Tibial artery (tissue), 4 donors: ENCODE data around the gene DCAF8.

ENCODE experiments used
- DNase-seq, 2 donors: peaks; one replicate each; pipeline ENCODE4 v3.0.0-alpha.2; 2019
- H3K27ac ChIP-seq, 2 donors: fragments of 200-600 bp; sonication (generic) in 1 of 2; 1 replicate in 1 of 2; 2 replicates in 1 of 2; pipeline ENCODE4 v1.5.1; 2018 to 2019; ENCODE audit warnings: mild to moderate bottlenecking in 1 of 2
- H3K27me3 ChIP-seq, 2 donors: fragments of 200-600 bp; sonication (generic) in 1 of 2; one replicate each; pipeline versions ENCODE4 v1.5.1 to v1.6.0; 2016 to 2019
- H3K36me3 ChIP-seq, 3 donors: fragments of 200-600 bp; sonication (generic) in 2 of 3; one replicate each; pipeline ENCODE4 v1.5.1; 2016 to 2019; ENCODE audit warnings: mild to moderate bottlenecking in 2 of 3
- H3K4me1 ChIP-seq, 4 donors: fragments of 200-600 bp; sonication (generic) in 2 of 4; 1 replicate in 3 of 4; 2 replicates in 1 of 4; pipeline ENCODE4 v1.5.1; 2016 to 2019
- H3K4me3 ChIP-seq, 2 donors: fragments of 200-600 bp; sonication (generic) in 1 of 2; 1 replicate in 1 of 2; 2 replicates in 1 of 2; pipeline ENCODE4 v1.5.1; 2018 to 2019; ENCODE audit warnings: mild to moderate bottlenecking in 2 of 2
- H3K9me3 ChIP-seq, 3 donors: fragments of 200-600 bp; sonication (generic) in 1 of 3; one replicate each; pipeline ENCODE4 v1.5.1; 2016 to 2019
- CTCF ChIP-seq, 2 experiments: fragments of 200-600 bp in 1 of 2; fragments of 450-650 bp in 1 of 2; IDR thresholded peaks; one replicate each; pipeline ENCODE4 v1.5.1; 2017 to 2019; ENCODE audit warnings: antibody characterized with exemption in 2 of 2, mild to moderate bottlenecking in 1 of 2, moderate library complexity in 1 of 2
- intact Hi-C: fragments of 100-400 bp; cut with DNase I; formaldehyde crosslinking; loops from one replicate; pipeline ENCODE4 v1.15.0; 2023; ENCODE audit warnings: low total_unique reads

The DCAF8 gene

GRCh38 chr1:160243767-160244166 is 18.6 kb downstream of the DCAF8 start:
- no peak overlapping the region for H3K4me3 ChIP-seq
- intact Hi-C loops = no loop called here
- H3K27me3 ChIP-seq = no peaks in the 10 kb centered on the region
- no peak for DNase-seq
- no peak for TF ChIP-seq CTCF (IDR thresholded peaks at IDR 0.05)
- no peaks in the 10 kb centered on the region for H3K9me3 ChIP-seq
- peaks cover 16 to 36% (median 19%) of the 10 kb centered on the region in 3 donors for H3K36me3 ChIP-seq
- peaks cover 0 to 48% (median 22%) of the 10 kb centered on the region in 4 donors for H3K4me1 ChIP-seq
- H3K27ac ChIP-seq = no peak overlapping the region

GRCh38 chr1:160239582-160240299 is 22.6 kb downstream of the DCAF8 start:
- no peak for TF ChIP-seq CTCF (IDR thresholded peaks at IDR 0.05)
- Histone ChIP-seq H3K9me3 (no peaks in the 10 kb centered on the region), H3K4me3 (no peak overlapping the region), H3K27ac (no peak overlapping the region), H3K27me3 (no peaks in the 10 kb centered on the region), H3K36me3 (peaks cover 55 to 77% (median 58%) of the 10 kb centered on the region in 3 donors), H3K4me1 (peaks cover 0 to 13% (median 11%) of the 10 kb centered on the region in 4 donors)
- no peak for DNase-seq
- intact Hi-C loops = no loop called here

GRCh38 chr1:160238408-160238807 is 23.9 kb downstream of the DCAF8 start:
- intact Hi-C loops = no loop called here
- Histone ChIP-seq H3K36me3 (peaks cover 55 to 80% (median 69%) of the 10 kb centered on the region in 3 donors), H3K4me1 (no peaks in the 10 kb centered on the region), H3K4me3 (no peak overlapping the region), H3K9me3 (no peaks in the 10 kb centered on the region), H3K27ac (no peak overlapping the region), H3K27me3 (no peaks in the 10 kb centered on the region)
- no peak for TF ChIP-seq CTCF (IDR thresholded peaks at IDR 0.05)
- DNase-seq = no peak

- DNase-seq = no peak
- TF ChIP-seq CTCF (IDR thresholded peaks at IDR 0.05) = no peak
- Histone ChIP-seq H3K9me3 (no peaks in the 10 kb centered on the region), H3K27me3 (no peaks in the 10 kb centered on the region), H3K4me1 (no peaks in the 10 kb centered on the region), H3K36me3 (peaks cover 56 to 80% (median 69%) of the 10 kb centered on the region in 3 donors), H3K4me3 (no peak overlapping the region), H3K27ac (no peak overlapping the region)
- intact Hi-C loops = no loop called here
Observed at GRCh38 chr1:160237558-160237957, 24.8 kb downstream of the DCAF8 start.

GRCh38 chr1:160236806-160237205 is 25.5 kb downstream of the DCAF8 start:
- no peaks in the 10 kb centered on the region for H3K4me1 ChIP-seq
- TF ChIP-seq CTCF (IDR thresholded peaks at IDR 0.05) = no peak
- H3K36me3 ChIP-seq = peaks cover 64 to 87% (median 76%) of the 10 kb centered on the region in 3 donors
- H3K4me3 ChIP-seq = no peak overlapping the region
- H3K27me3 ChIP-seq = no peaks in the 10 kb centered on the region
- no peaks in the 10 kb centered on the region for H3K9me3 ChIP-seq
- no peak overlapping the region for H3K27ac ChIP-seq
- intact Hi-C loops = no loop called here
- no peak for DNase-seq
